Testis (tissue), 3 donors: ENCODE results near the gene STXBP5. TPM values are rescaled to one million over a fixed set of nuclear protein-coding genes. Genes with fewer than 3 reads are reported as not detected.

ENCODE experiments used
- DNase-seq: peaks from one replicate; pipeline ENCODE4 v3.0.0-alpha.2; 2019
- H3K27ac ChIP-seq, 2 donors: fragments of 200-600 bp; sonication (generic); one replicate each; pipeline ENCODE4 v1.5.1; 2019
- H3K27me3 ChIP-seq: fragments of 200-600 bp; sonication (generic); one replicate; pipeline ENCODE4 v1.5.1; 2019
- H3K36me3 ChIP-seq: fragments of 200-600 bp; sonication (generic); one replicate; pipeline ENCODE4 v1.5.1; 2017; ENCODE audit warnings: low read depth; ENCODE audit errors: missing control alignments
- H3K4me1 ChIP-seq: fragments of 200-600 bp; sonication (generic); one replicate; pipeline ENCODE4 v1.5.1; 2019
- H3K4me3 ChIP-seq, 2 donors: fragments of 200-600 bp; sonication (generic); one replicate each; pipeline ENCODE4 v1.5.1; 2017 to 2019
- H3K9me3 ChIP-seq: fragments of 200-600 bp; sonication (generic); one replicate; pipeline ENCODE4 v1.5.1; 2017
- CTCF ChIP-seq, 3 experiments: fragments of 450-650 bp in 2 of 3; fragments of 200-600 bp in 1 of 3; sonication (generic) in 1 of 3; IDR thresholded peaks; one replicate each; pipeline ENCODE4 v1.5.1; 2016 to 2019; ENCODE audit warnings: antibody characterized with exemption in 3 of 3, mild to moderate bottlenecking in 2 of 3, moderate library complexity in 1 of 3
- POLR2A ChIP-seq: fragments of 450-650 bp; IDR thresholded peaks from one replicate; pipeline ENCODE4 v1.6.1; 2017; ENCODE audit warnings: antibody characterized with exemption, mild to moderate bottlenecking, moderate library complexity
- WGBS, 2 donors: methylation state at CpG; one replicate each; pipeline ENCODE4 v1.1.5; 2018; 5-methylcytosine and 5-hydroxymethylcytosine counted together
- intact Hi-C: fragments of 100-400 bp; cut with DNase I; formaldehyde crosslinking; loops from one replicate; pipeline ENCODE4 v1.15.1; 2023; ENCODE audit warnings: low total_unique reads
- polyA plus RNA-seq: library from polyadenylated mRNA; stranded (reverse); fragments of 350-450 nt; fragmentation: Illumina TruSeq; extraction: RNeasy Lipid Tissue Mini Kit (QIAGEN cat#74804); gene quantifications from one replicate; pipeline ENCODE4 v1.2.3, GENCODE V29; 2014; ENCODE audit warnings: low read depth, low replicate concordance; ENCODE audit not compliant: insufficient read depth
- total RNA-seq, 2 donors: library from RNA; depleted of rRNA; stranded (reverse); fragments of >200 nt; gene quantifications; one replicate each; pipeline ENCODE4 v1.2.3, GENCODE V29; 2016

STXBP5 gene
- total and polyA plus RNA-seq, 3 donors from 2014 or later: 29.9 to 47.4 (median 43.5) TPM

DNA sequence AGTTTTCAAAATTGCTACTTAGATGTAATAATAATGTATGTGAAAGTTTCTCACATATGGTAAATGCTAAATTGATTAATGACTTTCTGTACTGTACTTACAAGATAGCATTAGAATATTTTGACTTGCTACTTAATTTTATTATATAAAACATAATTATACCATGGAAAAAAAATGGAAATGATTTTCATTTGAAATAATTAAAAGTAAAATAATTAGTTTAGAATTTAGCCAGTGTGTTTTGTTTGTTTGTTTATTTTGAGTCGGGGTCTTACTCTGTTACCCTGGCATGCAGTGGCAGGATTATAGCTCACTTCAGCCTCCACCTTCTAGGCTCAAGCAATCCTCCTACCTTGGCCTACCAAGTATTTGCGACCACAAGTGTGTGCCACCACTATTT lies 7.1 kb downstream of the STXBP5 start:
- no peak for DNase-seq
- Histone ChIP-seq H3K4me1 (no peaks in the 10 kb centered on the region), H3K9me3 (no peaks in the 10 kb centered on the region), H3K36me3 (no peaks in the 10 kb centered on the region), H3K27ac (no peak overlapping the region), H3K27me3 (no peaks in the 10 kb centered on the region), H3K4me3 (no peak overlapping the region)
- 95 to 99% methylated on average over 2 of the region's 2 CpGs for WGBS, 2 donors
- intact Hi-C loops: no loop called here
- TF ChIP-seq CTCF (IDR thresholded peaks at IDR 0.05) (no peak), POLR2A (no peak)

DNA sequence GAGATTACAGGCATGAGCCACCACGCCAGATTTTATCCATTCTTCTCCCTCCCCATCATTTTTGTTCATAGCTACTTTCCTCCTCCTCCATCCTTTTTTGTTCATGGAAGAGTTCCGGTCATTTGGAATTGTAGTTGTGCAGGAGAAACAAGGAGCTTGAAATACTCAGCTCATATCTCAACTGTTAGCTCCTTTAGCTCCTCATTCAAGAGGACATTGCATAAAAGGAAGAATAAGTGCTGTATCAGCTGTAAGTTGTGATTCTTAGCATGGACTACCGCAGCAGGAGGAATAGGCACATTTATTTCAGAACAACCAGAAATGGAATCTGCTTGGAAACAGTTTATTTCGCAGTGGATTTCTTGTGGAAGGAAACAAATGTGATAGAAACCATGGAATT lies 7.6 kb downstream of the STXBP5 start:
- DNase-seq: no peak
- H3K27me3 ChIP-seq: no peaks in the 10 kb centered on the region
- no peaks in the 10 kb centered on the region for H3K9me3 ChIP-seq
- H3K4me1 ChIP-seq: no peaks in the 10 kb centered on the region
- no peak overlapping the region for H3K4me3 ChIP-seq
- intact Hi-C loops: no loop called here
- H3K27ac ChIP-seq: no peak overlapping the region
- WGBS, 2 donors: 91 to 95% methylated on average over 4 of the region's 4 CpGs
- no peak for TF ChIP-seq CTCF (IDR thresholded peaks at IDR 0.05)
- no peak for TF ChIP-seq POLR2A
- H3K36me3 ChIP-seq: no peaks in the 10 kb centered on the region

DNA sequence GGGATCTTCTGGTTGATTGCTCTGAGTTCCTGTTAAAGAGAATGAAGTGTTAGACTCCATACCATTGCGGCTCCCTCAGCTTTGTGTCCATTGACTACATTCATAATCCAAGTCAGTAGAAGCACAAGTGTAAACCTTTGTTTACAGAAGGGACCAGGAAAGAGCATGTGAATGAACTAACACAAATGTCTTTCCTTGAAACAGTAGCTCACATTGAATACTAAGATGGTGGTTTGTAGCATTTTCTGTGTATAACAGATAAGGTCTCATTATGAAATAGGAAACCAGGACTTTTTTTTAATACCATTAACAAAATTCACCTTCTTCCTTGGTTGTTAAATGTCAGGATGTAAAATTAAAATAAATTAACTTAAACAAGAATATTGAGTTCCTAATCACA lies 8.4 kb downstream of the STXBP5 start:
- 88 to 100% methylated on average over 1 of the region's 1 CpG for WGBS, 2 donors
- H3K27ac ChIP-seq: no peak overlapping the region
- H3K36me3 ChIP-seq: no peaks in the 10 kb centered on the region
- H3K4me1 ChIP-seq: no peaks in the 10 kb centered on the region
- no peak overlapping the region for H3K4me3 ChIP-seq
- no peaks in the 10 kb centered on the region for H3K9me3 ChIP-seq
- intact Hi-C loops: no loop called here
- TF ChIP-seq POLR2A: no peak
- TF ChIP-seq CTCF (IDR thresholded peaks at IDR 0.05): no peak
- no peaks in the 10 kb centered on the region for H3K27me3 ChIP-seq
- no peak for DNase-seq

DNA sequence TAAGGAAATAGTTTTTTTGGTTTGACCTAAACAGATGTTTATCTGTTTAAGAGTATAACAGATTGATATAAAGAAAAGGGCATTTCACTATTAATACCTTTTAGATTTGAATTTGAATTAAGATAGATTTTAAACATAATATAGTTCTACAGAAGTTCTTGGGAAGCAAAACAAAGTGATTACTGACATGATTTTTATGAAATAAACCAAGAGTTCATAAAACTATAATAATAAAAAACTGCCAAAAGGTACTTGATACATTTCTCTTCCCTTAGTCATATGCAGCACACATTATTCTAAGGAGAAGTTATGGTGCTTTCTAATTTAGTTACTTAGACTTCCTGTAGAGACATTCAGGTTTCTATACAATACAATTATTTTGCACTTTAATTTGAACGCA lies 9.6 kb downstream of the STXBP5 start:
- no peak overlapping the region for H3K4me3 ChIP-seq
- WGBS, 2 donors: 0 to 46% methylated on average over 1 of the region's 1 CpG

More for the DNA sequence above, 9.6 kb downstream of the STXBP5 start:
- H3K27ac ChIP-seq: no peak overlapping the region
- H3K4me1 ChIP-seq: no peaks in the 10 kb centered on the region
- H3K9me3 ChIP-seq: no peaks in the 10 kb centered on the region
- no peaks in the 10 kb centered on the region for H3K36me3 ChIP-seq
- intact Hi-C loops: no loop called here
- H3K27me3 ChIP-seq: no peaks in the 10 kb centered on the region
- no peak for DNase-seq
- TF ChIP-seq CTCF (IDR thresholded peaks at IDR 0.05): no peak
- no peak for TF ChIP-seq POLR2A
